NCI-H2029 treated with DMSO at 0.1 percent for 48 hours (cell line): Measurements from ENCODE around the gene EFCAB11.

Source experiments
- DNase-seq: peaks from one replicate; lab custom pipeline; 2025; lab: John Stamatoyannopoulos, UW

Gene EFCAB11

DNA sequence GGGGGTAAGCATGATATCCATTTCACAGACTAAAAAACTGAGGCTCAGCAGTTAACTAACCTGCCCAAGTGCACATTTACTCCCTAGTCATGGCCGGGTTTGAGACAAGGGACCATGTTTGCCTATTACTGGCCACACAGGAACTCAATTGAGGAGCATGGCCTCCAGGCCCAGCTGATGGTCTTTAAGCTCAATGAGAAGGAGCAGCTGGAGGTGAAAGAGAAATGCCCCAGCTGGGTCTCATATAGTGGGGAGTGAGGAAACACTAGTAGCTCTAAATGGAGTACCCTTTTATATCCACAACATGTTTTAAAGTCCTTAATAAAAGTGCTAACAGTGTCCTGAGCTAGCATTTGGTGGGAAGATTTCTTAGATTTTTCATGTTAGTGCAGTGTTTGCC is 2.8 kb upstream of the EFCAB11 start:
- DNase-seq: no peak

DNA sequence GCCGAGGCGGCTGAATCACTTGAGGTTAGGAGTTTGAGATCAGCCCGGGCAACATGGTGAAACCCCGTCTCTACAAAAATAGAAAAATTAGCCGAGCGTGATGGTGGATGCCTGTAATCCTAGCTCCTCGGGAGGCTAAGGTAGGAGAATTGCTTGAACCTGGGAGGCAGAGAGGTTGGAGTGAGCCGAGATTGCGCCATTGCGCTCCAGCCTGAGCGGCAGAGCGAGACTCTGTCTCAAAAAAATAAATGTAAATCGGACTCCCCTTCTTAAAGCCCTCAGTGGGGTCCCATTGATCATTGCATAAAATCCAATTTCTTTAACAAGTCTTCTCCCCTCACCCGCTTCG is 2.1 kb upstream of the EFCAB11 start:
- no peak for DNase-seq

DNA sequence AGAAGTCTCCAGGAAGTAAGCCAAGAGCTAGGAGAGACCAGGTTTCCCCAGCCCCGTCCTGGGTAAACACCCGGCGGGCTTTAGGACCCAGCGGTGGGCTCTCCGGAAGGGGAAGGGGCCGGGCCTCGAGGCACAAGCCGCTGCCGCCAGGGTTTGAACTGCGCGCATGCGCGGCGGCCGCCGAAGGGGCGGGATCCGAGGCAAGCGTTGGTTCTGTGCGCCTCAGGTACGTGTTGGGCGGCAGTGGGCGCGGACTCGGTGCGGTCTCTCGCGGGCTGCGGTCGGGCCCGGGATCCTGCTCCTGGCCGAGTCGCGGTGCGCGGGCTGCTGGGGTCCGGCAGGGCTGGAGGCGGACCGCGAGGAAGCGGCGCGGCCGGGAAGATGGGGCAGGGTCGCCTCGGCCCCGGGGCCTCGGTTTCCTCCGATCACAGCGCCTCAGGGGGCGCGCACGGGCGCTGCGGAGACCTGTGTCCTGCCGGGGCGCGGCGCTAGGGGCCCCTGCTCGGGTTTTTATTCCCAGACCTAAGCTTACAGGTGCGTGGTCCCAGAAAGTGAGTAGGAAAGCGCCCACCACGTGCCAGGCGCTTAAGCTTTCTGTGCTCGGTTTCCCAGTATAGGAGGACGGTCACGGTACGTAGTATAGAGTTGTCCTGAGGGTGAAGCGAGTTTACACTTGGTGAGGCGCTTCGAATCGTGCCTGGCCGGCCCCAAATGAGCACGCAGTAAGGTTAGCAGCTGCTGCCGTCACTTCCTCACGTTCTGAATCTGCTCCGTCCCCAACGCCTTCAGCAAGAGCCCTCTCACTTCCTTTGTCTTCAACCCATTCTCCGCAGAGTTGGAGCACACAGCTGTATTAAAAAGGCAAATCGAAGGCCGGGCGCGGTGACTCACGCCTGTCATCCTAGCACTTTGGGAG is 1.5 kb upstream of the EFCAB11 start, which contains the start of gene TDP1:
TSS of gene TDP1 (plus strand) at position 183 of the 916 bp plus-strand sequence. CDS start 7,188 bp downstream, outside the sequence.
- peak; percentile 34 for DNase-seq

DNA sequence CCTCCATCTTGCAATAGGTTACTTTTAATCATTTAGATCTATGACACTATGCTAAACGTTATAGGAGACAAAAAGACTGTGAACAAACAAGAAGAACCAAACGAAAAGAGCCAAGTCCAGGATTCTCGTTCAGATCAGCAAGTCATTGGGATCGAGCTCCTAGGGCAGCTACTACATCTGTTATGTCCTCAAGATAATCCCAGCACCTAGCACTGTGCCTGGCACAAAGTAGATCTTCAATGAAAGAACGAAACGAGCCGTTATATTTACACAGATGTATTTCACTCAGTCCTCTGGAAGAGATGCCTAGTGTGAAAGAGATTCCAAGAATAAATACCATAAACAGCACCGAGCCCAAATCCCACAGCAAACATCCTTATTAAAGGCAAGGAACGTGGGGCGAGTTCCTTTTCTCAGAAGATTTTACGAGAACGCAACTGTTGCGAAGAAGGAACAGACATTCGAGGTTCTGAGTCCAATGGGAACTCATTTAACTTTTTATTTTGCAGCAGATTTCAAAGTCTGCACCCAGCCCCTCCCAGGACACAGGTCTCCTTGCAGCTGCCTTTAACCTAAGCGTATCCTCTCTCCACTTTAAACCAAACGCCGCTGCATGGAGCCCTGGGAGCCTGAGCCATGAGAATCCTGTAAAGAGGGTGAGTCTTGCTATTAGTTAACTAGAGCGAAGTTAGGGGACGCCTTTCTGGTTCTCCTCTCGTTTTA is 653 bp upstream of the EFCAB11 start:
- no peak for DNase-seq

DNA sequence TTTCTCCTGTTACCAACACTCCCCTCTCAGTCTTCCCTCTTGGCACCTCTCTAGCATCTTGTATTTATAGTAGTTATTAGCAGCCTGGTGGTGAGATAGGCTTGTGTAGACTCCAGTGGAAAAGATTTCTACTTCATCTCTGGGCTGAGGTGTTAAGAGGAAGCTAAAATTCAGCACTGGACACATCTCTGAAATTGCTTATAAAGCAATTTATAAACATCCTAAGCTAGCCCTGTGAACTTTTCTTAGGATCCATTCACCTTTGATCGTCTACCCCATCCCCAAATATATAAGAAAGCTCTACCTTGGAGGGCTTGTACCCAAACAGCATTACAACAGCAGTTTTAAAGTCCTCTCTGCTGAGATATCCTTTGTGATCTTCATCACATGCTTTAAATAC is 928 bp downstream of the EFCAB11 start:
- DNase-seq: no peak

DNA sequence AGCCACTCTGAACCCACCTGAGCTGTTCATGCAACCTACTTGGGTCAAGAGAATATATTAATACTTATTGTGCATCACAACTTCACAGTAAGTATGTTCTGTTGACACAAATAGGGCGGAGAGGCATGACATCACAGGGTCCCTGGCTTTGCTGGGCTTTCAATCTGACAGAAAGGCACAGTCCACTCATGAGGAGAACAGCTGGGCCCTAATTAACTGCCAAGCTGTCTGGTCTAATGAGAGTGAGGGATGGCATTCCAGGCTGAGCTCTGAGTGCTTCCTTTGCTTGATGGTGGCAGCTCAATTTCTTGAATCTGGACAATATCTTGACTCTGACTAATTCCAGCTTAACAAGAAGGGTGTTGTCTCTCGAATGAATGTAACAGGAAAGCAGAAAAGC is 2.0 kb downstream of the EFCAB11 start:
- DNase-seq: no peak

DNA sequence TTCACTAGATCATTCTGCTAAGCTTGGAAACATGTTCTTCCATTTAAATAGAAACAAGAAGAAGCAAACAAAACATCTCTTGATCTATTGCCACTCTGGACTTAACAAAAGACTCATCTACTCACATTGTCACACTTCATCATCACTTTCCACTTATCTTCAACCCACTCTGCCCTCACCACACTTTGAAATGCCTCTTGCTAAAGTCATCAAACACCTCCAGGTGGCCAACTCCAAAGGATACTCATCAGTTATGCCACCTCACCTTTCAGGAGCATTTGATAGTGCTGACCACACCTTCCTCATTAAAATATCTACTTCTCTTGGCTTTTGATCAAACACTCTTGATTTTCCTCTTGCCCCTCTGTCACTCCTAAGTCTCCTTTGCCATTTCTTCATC is 7.2 kb downstream of the EFCAB11 start:
- DNase-seq: no peak

DNA sequence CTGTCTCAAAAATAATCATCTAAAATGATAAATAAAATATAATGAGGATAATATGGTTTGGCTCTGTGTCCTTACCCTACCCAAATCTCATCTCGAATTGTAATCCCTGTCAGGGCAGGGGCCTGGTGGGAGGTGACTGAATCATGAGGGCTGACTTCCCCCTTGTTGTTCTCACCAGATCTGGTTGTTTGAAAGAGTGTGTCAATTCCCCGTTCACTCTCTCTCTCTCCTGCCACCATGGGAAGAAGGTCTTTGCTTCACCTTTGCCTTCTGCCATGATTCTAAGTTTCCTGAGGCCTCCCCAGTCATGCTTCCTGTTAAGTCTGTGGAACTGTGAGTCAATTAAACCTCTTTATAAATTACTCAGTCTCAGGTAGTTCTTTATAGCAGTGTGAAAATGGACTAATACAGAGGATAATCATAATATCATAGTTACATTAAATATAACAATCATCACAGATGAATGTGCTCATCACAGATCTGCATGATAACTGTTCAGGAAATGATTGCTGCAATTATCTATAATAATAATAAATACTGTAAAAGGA is 12.6 kb downstream of the EFCAB11 start:
- no peak for DNase-seq

DNA sequence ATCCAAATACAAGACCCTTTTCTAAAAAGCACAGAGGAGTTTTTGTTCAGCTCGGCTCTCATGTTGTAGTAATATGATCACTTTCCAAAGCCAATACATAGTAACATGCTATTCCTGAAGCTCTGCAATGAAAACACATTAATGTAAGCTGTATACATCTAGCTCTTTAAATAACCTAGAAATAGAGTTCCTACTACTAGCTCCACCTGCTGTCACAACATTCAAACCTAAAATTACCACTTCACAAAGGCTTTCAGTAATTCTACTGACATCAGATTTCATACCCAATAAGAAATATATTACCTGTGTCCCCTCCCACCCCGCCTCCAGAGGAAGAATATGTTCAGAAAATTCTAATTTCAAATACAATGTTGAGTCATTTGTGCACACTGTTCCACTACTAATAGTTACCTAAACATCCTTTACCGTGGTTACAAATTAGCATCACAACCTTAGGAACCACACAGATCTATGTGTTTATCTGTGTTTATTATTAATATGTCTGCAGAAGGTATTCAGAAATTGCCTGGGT is 17.8 kb downstream of the EFCAB11 start:
- no peak for DNase-seq

DNA sequence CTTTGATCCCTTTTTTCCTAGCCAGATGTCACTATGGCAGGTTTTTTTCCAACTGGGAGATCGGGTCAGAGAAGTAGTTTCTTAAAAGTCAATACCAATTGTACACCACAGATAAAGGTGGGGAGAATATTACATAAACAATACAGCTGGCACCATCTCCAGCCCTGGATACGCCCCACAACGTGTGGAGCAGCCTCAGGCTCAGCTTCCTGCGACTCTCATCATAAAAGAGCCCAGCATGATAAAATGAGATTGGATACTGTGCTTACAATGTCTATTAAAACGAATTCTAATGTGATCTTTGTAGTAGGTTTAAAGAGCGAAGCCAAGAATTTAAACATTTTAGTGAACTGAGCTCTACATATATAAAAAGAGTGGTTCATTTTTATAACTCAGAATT is 21.5 kb downstream of the EFCAB11 start:
- no peak for DNase-seq

DNA sequence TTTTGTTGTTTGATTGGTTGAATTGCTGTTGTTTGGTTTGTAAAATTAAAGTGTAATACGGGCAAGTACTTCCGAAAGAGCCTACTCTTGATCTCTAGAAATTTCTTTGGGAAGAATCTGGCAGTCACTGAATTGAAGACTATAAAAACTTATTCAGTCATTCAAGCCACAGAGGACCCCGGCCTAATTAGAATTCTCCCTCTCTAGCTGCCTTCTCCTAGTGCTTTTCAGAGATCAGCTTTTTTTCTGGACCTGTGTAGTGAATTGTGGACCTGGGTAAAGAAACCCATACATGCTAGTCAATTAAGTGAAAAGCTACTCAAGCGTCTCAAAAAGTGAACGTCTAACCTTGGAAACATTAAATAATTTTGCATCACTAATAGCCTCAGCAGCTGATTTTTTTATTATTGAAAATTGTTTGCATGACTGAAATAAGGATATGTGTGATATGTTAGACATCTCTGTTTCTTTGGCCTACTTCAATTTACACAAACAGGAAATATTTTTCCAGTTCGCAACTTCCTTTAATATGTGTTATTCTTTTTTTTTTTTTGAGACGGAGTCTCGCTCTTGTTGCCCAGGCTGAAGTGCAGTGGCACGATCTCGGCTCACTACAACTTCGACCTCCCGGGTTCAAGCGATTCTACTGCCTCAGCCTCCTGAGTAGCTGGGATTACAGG is 27.2 kb downstream of the EFCAB11 start:
- no peak for DNase-seq

DNA sequence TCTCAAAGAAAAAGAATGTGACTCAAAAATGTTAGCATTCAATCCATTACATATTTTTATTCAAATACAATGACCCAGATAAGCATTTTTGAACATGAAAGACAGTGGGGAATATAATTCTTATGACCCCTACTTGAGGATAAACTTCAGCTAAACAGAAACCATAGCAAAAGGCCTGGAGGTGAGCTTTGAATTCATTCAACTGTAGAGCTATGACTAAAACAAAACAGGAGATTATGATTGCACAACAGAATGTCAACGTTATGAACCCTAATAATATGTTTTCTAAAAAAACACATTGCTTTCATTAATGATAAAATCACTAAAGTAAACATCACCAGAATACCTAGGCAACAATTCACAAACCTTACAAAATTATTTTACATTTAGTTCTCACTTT is 27.8 kb downstream of the EFCAB11 start:
- DNase-seq: no peak

DNA sequence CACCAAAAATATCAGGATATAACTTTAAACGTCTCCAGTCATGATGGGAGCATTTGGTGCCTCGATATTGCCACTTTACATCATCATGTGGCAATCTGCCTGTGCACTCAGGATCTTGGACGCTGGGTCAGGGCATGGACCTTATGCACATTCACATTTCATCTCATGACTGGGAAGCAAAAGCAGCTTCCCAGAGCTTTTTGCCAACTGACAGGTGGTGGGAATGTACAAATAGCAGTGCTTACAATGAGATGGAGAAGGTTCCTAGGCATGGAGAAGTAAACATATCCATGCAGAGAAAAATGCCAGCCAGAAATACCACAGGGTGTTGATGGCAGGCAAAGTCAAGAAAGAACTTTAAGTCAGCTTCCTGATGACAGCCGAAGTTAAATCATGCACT is 30.3 kb downstream of the EFCAB11 start:
- no peak for DNase-seq

DNA sequence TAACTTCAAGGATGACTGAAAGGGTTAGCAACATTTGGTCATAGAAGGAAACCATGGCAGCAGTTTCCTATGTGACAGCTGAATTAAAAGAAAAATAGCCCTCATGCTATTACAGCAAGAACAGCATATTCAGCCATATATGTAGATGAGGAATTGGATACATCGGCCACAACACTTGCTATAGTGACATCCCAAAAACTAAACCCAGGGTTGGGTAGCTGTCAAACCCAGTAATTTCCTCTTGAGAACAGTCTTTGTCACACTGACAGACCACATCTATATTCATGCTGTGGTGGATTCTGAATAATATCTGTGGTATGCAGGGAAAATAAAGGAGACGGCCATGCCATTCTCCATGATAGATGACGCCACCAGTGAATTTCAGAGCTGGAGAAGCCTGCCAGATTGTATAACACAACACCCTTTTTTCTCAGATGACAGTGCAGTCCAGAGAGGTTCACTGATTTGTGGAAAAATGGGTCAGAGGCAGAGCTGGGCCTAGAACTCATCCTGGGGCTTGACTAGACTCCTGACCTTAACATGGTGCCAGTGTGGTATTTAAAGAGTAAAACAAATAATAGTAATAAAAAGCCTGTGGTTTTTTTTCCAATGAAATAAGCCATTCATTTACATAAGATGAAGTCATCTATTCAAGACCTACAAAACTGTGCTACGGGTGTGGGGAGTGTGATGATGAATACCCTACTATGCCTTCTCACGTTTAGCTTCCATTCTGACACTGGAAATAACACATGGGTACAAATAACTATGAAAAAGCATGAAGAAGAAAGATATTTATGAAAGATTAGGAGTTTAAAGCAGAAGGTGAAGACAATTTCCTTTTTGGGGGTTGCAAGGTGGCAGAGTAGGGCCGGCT is 32.3 kb downstream of the EFCAB11 start:
- DNase-seq: no peak

DNA sequence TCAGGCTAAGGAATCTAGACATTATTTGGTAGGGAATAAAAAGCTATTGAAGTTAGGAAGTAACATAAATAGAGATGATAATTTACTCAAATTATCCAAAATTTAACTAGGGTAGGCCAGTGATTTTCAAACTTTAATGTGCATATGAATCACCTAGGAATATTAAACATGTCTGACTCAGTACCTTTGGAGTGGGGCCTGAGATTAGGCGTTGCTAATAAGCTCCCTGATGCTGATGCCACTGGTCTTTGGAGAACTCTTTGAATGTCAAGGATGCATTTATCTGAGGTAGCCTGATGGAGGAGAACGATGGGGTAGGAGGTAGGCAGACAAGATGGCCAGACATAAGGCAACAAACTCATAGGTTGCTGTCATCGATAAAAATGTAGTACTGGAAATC is 33.2 kb downstream of the EFCAB11 start:
- DNase-seq: no peak

DNA sequence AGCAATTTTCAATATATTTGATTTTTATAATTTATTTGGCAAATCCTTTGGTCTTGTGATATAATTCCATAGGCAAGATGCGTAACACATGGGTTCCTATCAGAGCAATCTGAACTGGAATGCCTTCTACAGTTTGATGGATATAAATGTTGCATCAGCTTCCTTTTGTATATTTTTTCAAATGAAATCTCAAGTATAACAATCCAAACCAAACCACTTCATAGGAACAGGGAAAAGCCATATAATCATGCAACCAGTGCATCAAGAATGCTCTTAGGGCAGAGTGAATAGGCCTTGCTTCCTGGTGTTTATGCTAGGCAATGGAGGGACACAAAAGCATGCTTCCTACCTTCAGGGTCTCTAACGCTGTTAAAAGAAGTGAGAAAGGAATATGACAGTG is 34.5 kb downstream of the EFCAB11 start:
- no peak for DNase-seq

DNA sequence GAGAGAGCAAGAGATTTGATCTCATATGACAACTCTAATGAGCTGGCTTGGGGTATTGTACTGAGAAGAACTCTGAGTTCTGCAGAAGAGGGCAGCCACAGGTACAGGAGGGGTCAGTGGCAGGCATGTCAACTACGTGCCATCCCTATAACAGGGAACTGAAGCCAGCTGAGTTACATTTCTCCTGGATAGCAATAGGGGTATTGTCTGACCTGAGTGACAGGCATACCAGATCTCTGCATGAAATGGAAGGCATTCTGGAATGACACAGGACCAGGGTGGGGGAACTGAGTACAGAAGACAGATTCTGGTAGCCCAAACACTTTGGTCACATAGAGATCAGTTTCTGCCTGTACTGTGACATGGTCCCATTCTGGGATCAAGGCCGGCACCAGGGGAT is 35.8 kb downstream of the EFCAB11 start:
- DNase-seq: no peak

DNA sequence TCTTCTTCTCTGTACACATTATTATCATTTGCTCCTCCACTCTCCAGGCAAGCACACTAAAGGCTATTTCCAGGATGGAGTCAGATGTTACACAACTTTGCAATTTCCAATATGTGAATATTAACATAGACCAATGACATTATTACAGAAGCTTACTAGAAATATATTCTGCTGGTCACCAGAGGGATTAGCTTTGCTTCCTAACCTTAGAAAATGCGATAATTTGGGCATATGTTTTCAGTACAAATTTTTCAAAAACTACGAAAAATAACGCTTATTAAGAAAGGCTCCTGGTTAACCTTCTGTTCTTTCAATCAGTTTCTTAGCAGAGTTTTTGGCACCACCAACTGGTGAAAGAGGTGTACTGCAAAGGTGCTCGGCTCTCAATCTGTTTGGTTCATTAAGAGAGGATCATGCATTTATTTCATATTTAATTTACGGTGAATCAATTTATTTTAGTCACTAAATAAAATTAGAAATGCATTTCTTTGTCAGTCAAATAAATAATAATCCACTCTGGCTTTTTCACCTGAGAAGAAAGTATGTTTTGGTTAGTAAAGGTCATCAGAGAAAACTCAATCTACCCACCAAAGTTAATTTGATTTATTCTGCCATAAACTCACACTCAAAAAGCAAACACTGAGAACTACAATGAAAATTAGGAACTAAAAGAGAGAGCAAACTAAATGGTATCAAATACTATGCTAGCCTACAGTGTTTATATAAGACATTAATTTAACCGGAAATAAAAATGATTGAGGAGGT is 39.2 kb downstream of the EFCAB11 start:
- DNase-seq: peak; percentile 4

DNA sequence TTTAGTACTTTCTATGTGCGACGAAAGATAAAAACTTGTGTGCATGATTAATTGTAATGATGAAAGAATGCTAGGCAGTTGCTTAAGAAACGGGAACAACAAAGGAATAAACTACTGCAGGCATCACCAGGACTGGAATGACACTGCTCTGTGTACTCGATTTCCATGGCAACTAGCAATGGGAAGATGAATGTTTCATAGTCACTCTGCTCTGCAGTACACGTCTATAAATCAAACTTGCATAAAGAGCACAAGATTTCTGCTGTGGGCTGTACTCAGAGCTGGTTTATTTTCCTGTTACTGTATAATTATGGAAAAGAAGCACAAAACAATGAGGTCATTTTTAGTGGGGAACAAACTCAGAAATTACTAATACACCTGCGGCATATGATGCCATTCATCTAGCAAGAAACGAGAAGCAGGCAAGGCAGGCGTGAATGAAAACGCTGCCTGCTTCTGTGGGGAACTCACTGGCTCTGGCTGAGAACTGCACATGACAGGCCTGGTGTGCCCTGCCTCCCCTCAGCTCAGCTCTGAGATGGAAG is 41.8 kb downstream of the EFCAB11 start:
- DNase-seq: no peak

DNA sequence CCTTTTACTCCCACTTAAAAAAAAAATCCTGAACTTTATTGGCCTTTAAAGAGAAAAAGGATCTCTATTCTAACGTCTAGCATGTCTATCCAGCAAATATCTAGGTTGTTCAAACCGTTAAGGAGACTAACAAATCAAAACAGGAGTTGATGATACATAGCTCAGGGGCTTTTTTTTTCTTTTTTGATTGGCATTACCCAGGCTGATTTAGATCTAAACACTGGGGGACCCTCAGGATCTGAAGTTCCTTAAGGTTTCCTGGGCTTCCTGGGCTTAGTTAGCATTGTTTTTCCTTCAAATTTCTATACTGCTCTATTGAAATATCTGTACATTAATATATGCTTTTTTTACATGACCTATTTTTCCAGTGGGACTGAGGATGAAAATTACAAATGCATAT is 42.3 kb downstream of the EFCAB11 start:
- no peak for DNase-seq
